ENCODE data around the gene ABAT. TPM values are rescaled to one million over a fixed set of nuclear protein-coding genes. Genes with fewer than 3 reads are reported as not detected.

The ABAT gene
- total and polyA plus RNA-seq, 2 experiments from 2014 or later = 31.2 to 59.1 TPM

DNA sequence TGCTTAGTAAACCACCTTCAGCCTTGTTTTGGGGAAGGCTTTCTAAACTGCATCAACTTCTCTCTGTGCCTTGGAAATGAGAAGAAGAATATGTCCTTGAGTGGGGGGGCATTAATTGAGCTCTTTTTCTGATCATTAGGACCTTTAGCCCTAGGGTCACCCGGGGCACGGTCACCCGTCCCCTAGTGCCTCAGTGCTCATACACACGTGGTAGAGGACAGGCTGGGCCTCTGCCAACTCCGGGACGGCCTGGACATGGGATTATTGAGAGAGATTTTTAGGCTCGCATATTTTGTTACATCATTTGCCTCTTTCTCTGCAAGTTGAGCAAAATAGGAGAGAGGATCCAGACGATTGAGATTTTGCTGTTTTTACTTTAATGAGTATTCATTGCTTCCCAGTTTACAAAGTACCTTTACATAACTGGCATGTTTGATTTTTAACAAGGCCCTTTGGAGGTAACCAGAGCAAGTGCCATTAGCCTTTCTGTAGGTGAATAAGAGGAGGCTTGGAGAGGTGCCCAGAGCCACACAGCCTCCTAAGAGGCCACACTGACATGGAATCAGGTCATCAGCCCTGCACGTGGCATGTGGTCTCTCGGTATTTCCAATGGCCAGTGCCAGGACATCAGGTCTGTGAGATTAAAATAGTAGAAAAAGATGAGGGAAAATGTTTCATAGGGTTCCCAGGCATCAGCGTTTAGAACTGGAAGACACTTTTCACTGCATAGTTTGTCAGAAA is 134.4 kb downstream of the ABAT start:
- Histone ChIP-seq H3K79me2 (peaks cover 21% of the 10 kb centered on the region), H3K27ac (no peak overlapping the region), H3K9me3 (ENCODE audit: low read depth) (no peaks in the 10 kb centered on the region), H3K4me3 (no peak overlapping the region), H3K9me2 (replicated peaks; ENCODE audit: insufficient read depth) (no peaks in the 10 kb centered on the region), H3K4me1 (ENCODE audit: insufficient read depth) (no peaks in the 10 kb centered on the region), H2AFZ (no peak overlapping the region), H3K36me3 (replicated peaks; ENCODE audit: insufficient read depth, low read depth) (no peaks in the 10 kb centered on the region), H3K27me3 (no peaks in the 10 kb centered on the region), H4K20me1 (ENCODE audit: insufficient read depth, poor library complexity, severe bottlenecking) (peaks cover 5% of the 10 kb centered on the region), H3K4me2 (no peak overlapping the region)
- 93% methylated on average over 11 of the region's 11 CpGs for WGBS (ENCODE audit: low lambda C conversion rate, missing lambda C conversion rate)
- TF ChIP-seq, protein P1, sequence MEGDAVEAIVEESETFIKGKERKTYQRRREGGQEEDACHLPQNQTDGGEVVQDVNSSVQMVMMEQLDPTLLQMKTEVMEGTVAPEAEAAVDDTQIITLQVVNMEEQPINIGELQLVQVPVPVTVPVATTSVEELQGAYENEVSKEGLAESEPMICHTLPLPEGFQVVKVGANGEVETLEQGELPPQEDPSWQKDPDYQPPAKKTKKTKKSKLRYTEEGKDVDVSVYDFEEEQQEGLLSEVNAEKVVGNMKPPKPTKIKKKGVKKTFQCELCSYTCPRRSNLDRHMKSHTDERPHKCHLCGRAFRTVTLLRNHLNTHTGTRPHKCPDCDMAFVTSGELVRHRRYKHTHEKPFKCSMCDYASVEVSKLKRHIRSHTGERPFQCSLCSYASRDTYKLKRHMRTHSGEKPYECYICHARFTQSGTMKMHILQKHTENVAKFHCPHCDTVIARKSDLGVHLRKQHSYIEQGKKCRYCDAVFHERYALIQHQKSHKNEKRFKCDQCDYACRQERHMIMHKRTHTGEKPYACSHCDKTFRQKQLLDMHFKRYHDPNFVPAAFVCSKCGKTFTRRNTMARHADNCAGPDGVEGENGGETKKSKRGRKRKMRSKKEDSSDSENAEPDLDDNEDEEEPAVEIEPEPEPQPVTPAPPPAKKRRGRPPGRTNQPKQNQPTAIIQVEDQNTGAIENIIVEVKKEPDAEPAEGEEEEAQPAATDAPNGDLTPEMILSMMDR (IDR thresholded peaks at IDR 0.05; ENCODE audit: poor library complexity) = no peak
- no peak for DNase-seq (ENCODE audit: low spot score)

DNA sequence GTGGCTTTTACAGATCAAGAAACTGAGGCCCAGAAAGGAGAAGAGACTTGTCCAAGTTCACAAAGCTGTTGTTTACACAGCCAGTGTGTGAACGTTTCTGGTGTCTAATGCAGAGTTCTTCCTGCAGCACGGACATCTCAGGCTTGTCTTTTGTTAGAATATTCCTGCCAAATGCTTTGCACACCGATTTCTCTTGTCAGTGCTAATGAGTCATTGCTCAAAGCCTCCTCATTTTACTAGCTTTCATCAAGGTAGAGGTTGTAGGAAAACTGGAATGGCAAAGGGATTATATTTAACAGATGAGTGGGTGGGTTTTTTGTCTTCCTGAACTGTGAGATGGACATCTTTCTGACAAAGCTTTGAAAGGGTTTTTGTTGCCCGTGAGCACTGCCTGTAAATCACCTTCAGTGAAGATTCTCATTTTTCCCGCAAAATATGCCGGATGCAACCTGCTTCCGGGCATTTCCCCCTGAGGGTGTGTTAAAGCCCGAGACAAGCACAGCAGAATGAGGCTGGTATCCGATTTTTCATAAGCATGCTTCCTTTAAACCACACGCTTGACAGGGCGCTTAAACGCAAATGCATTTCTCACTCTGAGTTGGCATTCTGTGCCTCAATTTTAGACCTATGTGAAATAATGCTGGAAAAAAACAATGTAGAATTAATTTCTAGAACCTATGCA is 137.9 kb downstream of the ABAT start:
- Histone ChIP-seq H3K4me3 (no peak overlapping the region), H3K79me2 (peaks cover 4% of the 10 kb centered on the region), H3K27me3 (no peaks in the 10 kb centered on the region), H3K9me2 (replicated peaks; ENCODE audit: insufficient read depth) (no peaks in the 10 kb centered on the region), H3K27ac (no peak overlapping the region), H2AFZ (no peak overlapping the region), H4K20me1 (ENCODE audit: insufficient read depth, poor library complexity, severe bottlenecking) (peaks cover 5% of the 10 kb centered on the region), H3K9me3 (ENCODE audit: low read depth) (no peaks in the 10 kb centered on the region), H3K4me1 (ENCODE audit: insufficient read depth) (no peaks in the 10 kb centered on the region), H3K36me3 (replicated peaks; ENCODE audit: insufficient read depth, low read depth) (no peaks in the 10 kb centered on the region), H3K4me2 (no peak overlapping the region)
- TF ChIP-seq, protein P1 (IDR thresholded peaks at IDR 0.05; ENCODE audit: poor library complexity) = no peak
- no peak for TF ChIP-seq EZH2phosphoT487 (IDR thresholded peaks at IDR 0.05; ENCODE audit: low read depth, severe bottlenecking, unreplicated experiment)
- TF ChIP-seq EZH2 (IDR thresholded peaks at IDR 0.05; ENCODE audit: borderline replicate concordance) = no peak
- no peak for DNase-seq (ENCODE audit: low spot score)
- 75% methylated on average over 12 of the region's 12 CpGs for WGBS (ENCODE audit: low lambda C conversion rate, missing lambda C conversion rate)

DNA sequence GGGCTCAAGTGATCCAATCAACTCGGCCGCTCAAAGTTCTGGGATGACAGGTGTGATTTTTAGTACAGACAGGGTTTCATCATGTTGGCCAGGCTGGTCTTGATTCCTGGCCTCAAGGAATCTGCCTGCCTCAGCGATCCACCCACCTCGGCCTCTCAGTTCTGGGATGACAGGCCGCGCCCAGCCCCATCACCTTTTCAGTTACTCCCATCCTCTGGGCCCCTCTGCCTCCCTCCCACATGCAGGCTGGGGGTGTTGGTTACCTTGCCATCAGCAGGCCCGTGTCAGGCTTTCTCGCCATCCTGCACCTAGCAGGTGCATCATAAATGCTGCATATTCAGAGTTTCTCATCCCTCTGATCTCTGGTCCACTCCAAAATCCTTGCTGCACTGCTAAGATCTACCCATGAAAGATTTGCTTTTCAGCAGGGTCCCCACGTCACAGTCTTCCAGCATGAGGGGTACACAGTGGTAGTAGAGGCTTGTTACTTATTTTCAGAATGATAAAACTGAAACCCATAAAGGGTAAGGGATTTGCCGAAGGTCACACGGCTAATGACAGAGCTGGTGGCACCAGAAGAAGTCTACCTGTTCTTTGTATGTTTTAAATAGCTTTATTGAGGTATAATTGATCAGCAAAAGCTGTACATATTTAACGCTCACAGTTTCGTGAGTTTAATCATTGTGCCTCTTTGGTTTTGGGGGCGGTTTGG is 139.8 kb downstream of the ABAT start:
- Histone ChIP-seq H3K36me3 (replicated peaks; ENCODE audit: insufficient read depth, low read depth) (no peaks in the 10 kb centered on the region), H3K27ac (no peak overlapping the region), H3K9me2 (replicated peaks; ENCODE audit: insufficient read depth) (no peaks in the 10 kb centered on the region), H3K4me2 (no peak overlapping the region), H3K79me2 (peaks cover 3% of the 10 kb centered on the region), H3K4me3 (no peak overlapping the region), H3K9me3 (ENCODE audit: low read depth) (no peaks in the 10 kb centered on the region), H3K27me3 (no peaks in the 10 kb centered on the region), H4K20me1 (ENCODE audit: insufficient read depth, poor library complexity, severe bottlenecking) (no peaks in the 10 kb centered on the region), H2AFZ (no peak overlapping the region), H3K4me1 (ENCODE audit: insufficient read depth) (no peaks in the 10 kb centered on the region)
- no peak for TF ChIP-seq EZH2phosphoT487 (IDR thresholded peaks at IDR 0.05; ENCODE audit: low read depth, severe bottlenecking, unreplicated experiment)
- no peak for TF ChIP-seq EZH2 (IDR thresholded peaks at IDR 0.05; ENCODE audit: borderline replicate concordance)
- TF ChIP-seq, protein P1 (IDR thresholded peaks at IDR 0.05; ENCODE audit: poor library complexity) = no peak
- 90% methylated on average over 14 of the region's 14 CpGs for WGBS (ENCODE audit: low lambda C conversion rate, missing lambda C conversion rate)
- DNase-seq (ENCODE audit: low spot score) = no peak
